Fibroblast of the aortic adventitia (primary cell): ENCODE results near the gene VPREB1. TPM values are rescaled to one million over a fixed set of nuclear protein-coding genes. Genes with fewer than 3 reads are reported as not detected.

Experiments used
- DNase-seq: peaks from one replicate; pipeline ENCODE4 v3.0.0-alpha.2; 2010; ENCODE audit warnings: low read depth
- H3K4me3 ChIP-seq: 2 replicates; pipeline ENCODE4 v1.5.1; 2011; ENCODE audit warnings: low read depth, mild to moderate bottlenecking, control low read depth, low read length, moderate library complexity
- total RNA-seq: library from RNA; depleted of rRNA; stranded (reverse); fragments of >200 nt; gene quantifications from 2 replicates; pipeline ENCODE4 v1.2.3, GENCODE V29; 2012; ENCODE audit warnings: low replicate concordance
- TF ChIP-seq, protein P1 (sequence below): IDR thresholded peaks from 2 replicates; pipeline ENCODE4 v1.5.1; 2011; ENCODE audit warnings: mild to moderate bottlenecking, low read length, control low read depth, inconsistent platforms; ENCODE audit not compliant: insufficient read depth

VPREB1 gene
- total RNA-seq, 1 donor: not detected

DNA sequence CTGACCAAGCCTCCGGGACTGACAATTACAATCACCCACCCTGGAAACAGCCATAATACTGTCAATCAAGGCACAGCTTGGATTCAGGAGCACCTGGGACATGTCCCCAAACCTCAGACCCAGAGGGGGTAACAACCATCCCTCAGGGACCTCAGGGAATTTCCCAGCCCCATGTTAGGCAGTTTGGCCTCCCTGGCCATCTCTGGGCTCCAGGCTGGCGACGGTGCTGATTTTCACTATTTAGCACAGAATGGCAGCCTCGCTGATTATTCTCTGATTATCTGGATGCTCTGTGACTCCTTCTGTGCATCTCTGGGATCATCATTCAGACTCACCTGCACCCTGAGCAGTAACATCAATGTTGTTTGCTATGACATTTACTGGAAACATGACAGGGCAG, 45.8 kb upstream of the VPREB1 start:
- DNase-seq: no peak
- no peak overlapping the region for H3K4me3 ChIP-seq

DNA sequence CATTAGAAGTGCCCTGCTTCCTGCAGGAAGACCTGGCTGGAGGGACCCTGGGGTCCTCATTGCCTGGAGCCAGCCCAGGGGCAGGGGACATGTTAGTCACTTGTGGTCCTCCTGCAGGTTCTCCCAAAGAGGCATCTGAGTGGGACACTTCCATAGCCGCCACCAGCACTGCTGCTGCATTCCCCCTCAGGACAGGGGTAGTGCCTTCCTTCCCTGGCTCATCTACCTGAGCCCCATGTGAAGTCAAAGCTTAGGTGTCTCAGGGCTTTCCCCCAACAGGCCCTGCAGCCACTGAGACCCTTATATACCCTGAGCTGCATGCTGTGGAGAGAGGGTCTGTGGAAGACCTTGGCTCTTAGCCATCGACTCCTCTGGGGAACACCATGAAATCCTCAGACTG, 45.0 kb upstream of the VPREB1 start:
- H3K4me3 ChIP-seq: no peak overlapping the region
- TF ChIP-seq, protein P1, sequence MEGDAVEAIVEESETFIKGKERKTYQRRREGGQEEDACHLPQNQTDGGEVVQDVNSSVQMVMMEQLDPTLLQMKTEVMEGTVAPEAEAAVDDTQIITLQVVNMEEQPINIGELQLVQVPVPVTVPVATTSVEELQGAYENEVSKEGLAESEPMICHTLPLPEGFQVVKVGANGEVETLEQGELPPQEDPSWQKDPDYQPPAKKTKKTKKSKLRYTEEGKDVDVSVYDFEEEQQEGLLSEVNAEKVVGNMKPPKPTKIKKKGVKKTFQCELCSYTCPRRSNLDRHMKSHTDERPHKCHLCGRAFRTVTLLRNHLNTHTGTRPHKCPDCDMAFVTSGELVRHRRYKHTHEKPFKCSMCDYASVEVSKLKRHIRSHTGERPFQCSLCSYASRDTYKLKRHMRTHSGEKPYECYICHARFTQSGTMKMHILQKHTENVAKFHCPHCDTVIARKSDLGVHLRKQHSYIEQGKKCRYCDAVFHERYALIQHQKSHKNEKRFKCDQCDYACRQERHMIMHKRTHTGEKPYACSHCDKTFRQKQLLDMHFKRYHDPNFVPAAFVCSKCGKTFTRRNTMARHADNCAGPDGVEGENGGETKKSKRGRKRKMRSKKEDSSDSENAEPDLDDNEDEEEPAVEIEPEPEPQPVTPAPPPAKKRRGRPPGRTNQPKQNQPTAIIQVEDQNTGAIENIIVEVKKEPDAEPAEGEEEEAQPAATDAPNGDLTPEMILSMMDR: no peak
- no peak for DNase-seq

More for the DNA sequence above, 45.8 kb upstream of the VPREB1 start:
- TF ChIP-seq, protein P1: no peak

DNA sequence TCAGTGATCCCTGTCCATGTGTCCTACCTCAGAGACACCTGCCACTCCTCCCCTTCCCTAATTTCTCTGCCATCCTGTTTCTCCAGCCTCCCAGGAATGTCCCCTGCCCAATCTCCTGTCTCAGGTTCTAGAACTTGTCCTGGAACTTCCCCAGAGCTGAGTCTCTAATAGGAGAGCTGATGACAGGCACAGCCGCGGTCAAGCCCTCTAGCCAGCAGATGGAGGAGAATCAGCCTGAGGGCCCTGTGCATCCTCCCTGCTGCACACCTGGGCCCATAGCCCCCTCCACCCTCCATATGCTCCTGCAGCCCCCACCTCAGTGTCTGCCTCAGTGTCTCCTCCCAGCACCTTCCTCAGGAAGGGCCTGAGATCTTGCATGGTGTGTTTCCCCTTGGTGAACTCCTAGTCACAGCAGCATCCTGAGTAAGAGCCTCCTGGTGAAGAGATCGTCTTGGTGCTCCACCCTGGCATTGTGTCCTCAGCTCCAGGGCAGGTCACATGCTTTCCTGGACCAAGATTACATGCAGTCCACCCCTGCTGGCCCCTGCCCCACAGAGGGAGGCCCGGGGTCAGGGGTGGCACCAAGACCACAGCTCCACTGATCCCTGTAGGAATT, 43.9 kb upstream of the VPREB1 start:
- TF ChIP-seq, protein P1: no peak
- H3K4me3 ChIP-seq: no peak overlapping the region
- DNase-seq: no peak

DNA sequence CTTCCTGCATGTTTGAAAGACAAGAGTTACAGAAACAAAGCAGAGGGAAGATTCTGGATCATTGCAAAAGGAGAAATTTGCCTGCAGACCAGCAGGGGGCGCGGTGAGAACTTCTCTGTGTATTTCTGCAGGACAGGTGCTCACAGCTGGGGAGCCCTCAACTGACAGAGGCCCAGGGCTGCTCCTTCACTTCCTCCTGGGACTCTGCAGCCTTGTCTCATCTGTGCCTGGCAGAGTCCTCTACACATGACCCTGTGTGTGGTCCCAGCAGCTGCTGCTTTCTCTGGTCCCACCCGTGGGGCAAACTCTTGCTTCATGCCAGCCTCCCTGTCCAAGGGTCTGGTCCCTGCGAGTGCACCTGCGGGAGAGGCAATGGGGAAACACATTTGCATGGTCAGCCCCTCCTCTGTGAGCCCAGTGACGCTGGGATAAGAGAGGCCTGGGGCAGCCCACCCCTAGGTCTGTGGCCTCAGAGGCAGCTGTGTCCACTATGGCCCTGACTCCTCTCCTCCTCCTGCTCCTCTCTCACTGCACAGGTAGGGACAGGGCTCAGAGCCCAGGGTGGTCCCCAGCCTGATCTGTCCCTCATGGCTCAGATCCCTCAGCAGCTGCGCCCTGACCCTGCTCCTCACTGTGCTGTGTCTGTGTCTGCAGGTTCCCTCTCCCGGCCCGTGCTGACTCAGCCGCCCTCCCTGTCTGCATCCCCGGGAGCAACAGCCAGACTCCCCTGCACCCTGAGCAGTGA, 43.2 kb upstream of the VPREB1 start:
- DNase-seq: no peak
- TF ChIP-seq, protein P1: no peak
- H3K4me3 ChIP-seq: no peak overlapping the region

DNA sequence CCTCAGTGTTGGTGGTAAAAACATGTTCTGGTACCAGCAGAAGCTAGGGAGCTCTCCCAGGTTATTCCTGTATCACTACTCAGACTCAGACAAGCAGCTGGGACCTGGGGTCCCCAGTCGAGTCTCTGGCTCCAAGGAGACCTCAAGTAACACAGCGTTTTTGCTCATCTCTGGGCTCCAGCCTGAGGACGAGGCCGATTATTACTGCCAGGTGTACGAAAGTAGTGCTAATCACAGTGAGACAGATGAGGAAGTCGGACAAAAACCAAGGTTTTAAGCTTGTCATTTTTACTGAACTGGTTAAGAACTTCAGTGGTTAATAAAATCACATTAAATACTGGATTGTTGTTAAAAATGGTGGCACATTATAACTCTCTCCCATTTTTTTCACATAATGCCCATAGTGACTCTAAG, 42.6 kb upstream of the VPREB1 start:
- H3K4me3 ChIP-seq: no peak overlapping the region
- no peak for DNase-seq
- TF ChIP-seq, protein P1: no peak

DNA sequence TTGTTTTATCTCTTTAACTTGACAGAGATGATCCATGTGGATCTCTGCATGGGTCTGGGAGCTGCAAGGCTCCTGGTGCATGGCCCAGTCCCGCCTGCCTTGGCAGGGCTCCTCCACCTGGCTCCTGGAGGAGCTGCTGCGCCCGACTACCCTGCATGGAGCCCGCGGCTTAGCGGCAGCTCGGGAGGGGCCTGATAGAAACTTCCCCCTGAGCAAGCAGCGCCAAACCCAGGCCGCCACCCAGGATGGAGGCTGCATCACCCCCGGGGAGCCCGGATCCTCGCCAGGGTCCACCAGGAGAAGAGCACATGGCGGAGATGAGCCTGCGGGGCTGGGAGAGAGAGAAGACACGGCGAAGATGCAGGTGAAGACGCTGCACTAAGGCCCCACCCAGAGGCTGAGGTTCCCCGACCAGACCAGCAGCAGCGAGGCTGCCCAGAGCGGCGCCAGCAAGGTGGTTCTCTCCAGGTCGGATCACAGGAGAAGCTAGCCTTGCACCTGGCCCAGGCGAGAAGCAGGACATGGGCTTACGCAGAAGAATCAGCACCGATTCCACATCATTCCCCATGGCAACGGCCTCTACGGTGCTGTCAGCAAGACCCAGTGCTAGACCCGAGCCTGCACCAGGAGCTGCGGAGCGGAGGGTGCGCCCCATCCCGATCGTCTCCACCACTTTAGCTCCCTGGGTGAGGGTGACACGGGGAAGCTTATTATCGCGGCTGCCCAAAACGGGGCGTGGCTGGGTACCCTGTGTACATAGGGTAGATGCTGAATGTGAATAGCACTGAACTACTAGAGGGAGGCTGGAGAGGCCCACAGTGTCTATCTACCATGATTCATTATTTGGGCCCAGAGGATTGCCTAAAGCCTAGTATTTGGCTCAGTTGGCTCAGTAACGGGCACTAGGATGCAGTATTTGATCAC, 41.3 kb upstream of the VPREB1 start:
- no peak for DNase-seq
- H3K4me3 ChIP-seq: no peak overlapping the region

More for the DNA sequence above, 41.3 kb upstream of the VPREB1 start:
- TF ChIP-seq, protein P1: no peak
